ENCODE measurements around the gene LUZP1.

DNA sequence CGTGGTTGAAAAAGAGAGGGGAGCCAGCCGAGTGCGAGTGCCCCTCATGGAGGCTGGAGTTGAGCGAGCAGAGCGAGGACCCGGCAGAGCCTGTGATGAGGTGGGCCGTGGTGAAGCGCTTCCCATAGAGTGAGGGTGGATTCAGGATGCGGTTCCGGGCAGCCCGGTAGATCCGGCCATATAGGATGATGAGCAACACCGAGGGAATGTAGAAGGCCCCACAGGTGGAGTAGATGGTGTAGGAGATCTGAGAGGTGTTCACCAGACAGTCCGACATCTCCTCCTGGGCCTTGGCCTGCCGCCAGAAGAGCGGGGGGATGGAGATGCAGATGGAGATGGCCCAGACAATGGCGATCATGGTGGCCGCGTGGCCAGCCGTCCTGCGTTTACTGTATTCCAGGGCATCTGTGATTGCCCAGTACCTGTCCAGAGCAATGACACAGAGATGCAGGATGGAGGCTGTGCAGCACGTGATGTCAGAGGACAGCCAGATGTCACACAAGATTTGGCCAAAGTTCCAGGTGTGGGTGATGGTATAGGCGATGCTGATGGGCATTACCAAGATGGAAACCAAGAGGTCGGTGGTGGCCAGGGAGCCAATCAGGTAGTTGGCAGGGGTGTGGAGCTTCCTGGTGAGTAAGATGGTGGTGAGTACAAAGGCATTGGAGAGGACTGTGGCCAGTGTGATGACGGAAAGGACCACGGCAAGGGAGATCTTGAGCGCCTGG, 24.9 kb upstream of the LUZP1 start:
- no peak for TF ChIP-seq CHD4 (IDR thresholded peaks at IDR 0.05)
- no peak for TF ChIP-seq ZBED1 (IDR thresholded peaks at IDR 0.05; ENCODE audit: borderline replicate concordance)
- TF ChIP-seq SMAD1 (IDR thresholded peaks at IDR 0.05; ENCODE audit: low read depth, partially characterized antibody): no peak
- TF ChIP-seq PAX5 (IDR thresholded peaks at IDR 0.05; ENCODE audit: borderline replicate concordance, low read depth, low read length): no peak
- TF ChIP-seq, protein P1, sequence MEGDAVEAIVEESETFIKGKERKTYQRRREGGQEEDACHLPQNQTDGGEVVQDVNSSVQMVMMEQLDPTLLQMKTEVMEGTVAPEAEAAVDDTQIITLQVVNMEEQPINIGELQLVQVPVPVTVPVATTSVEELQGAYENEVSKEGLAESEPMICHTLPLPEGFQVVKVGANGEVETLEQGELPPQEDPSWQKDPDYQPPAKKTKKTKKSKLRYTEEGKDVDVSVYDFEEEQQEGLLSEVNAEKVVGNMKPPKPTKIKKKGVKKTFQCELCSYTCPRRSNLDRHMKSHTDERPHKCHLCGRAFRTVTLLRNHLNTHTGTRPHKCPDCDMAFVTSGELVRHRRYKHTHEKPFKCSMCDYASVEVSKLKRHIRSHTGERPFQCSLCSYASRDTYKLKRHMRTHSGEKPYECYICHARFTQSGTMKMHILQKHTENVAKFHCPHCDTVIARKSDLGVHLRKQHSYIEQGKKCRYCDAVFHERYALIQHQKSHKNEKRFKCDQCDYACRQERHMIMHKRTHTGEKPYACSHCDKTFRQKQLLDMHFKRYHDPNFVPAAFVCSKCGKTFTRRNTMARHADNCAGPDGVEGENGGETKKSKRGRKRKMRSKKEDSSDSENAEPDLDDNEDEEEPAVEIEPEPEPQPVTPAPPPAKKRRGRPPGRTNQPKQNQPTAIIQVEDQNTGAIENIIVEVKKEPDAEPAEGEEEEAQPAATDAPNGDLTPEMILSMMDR (IDR thresholded peaks at IDR 0.05 in 2 of 3, conservative IDR thresholded peaks at IDR 0.05 in 1 of 3; ENCODE audit: control insufficient read depth in 2 of 3, extremely low read depth in 1 of 3, insufficient read depth in 1 of 3, low read depth in 3 of 3, low read length in 3 of 3): no peak
- TF ChIP-seq NBN (IDR thresholded peaks at IDR 0.05): no peak
- no peak for TF ChIP-seq ESRRA (IDR thresholded peaks at IDR 0.05; ENCODE audit: low read length)
- no peak for TF ChIP-seq HDAC2 (IDR thresholded peaks at IDR 0.05)
- TF ChIP-seq, protein P2, sequence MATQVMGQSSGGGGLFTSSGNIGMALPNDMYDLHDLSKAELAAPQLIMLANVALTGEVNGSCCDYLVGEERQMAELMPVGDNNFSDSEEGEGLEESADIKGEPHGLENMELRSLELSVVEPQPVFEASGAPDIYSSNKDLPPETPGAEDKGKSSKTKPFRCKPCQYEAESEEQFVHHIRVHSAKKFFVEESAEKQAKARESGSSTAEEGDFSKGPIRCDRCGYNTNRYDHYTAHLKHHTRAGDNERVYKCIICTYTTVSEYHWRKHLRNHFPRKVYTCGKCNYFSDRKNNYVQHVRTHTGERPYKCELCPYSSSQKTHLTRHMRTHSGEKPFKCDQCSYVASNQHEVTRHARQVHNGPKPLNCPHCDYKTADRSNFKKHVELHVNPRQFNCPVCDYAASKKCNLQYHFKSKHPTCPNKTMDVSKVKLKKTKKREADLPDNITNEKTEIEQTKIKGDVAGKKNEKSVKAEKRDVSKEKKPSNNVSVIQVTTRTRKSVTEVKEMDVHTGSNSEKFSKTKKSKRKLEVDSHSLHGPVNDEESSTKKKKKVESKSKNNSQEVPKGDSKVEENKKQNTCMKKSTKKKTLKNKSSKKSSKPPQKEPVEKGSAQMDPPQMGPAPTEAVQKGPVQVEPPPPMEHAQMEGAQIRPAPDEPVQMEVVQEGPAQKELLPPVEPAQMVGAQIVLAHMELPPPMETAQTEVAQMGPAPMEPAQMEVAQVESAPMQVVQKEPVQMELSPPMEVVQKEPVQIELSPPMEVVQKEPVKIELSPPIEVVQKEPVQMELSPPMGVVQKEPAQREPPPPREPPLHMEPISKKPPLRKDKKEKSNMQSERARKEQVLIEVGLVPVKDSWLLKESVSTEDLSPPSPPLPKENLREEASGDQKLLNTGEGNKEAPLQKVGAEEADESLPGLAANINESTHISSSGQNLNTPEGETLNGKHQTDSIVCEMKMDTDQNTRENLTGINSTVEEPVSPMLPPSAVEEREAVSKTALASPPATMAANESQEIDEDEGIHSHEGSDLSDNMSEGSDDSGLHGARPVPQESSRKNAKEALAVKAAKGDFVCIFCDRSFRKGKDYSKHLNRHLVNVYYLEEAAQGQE (IDR thresholded peaks at IDR 0.05; ENCODE audit: low read depth, low read length): no peak
- TF ChIP-seq IKZF2 (IDR thresholded peaks at IDR 0.05): no peak
- no peak for TF ChIP-seq ZNF274 (IDR thresholded peaks at IDR 0.05; ENCODE audit: insufficient read depth, insufficient read length)

All from GM12878 (cell line).